GM13977 (cell line): ENCODE data around the gene CRAMP1.

ENCODE experiments used
- DNase-seq: peaks from one replicate; pipeline ENCODE4 v3.0.0; 2012; ENCODE audit warnings: low spot score
- in situ Hi-C: fragments of 300-500 bp; cut with MboI; formaldehyde crosslinking; loops from one replicate; pipeline ENCODE4 v1.12.0; 2022; ENCODE audit warnings: low sequenced_read_pairs, low pct_unique_long_range_greater_than_20kb, mixed read lengths, inconsistent platforms; ENCODE audit not compliant: unreplicated experiment
- TF ChIP-seq, protein P1 (sequence below): IDR thresholded peaks from 2 replicates; pipeline ENCODE4 v1.5.1; 2012; ENCODE audit warnings: mild to moderate bottlenecking, control low read depth; ENCODE audit not compliant: insufficient read depth; ENCODE audit errors: extremely low read depth, missing control alignments

Gene CRAMP1

DNA sequence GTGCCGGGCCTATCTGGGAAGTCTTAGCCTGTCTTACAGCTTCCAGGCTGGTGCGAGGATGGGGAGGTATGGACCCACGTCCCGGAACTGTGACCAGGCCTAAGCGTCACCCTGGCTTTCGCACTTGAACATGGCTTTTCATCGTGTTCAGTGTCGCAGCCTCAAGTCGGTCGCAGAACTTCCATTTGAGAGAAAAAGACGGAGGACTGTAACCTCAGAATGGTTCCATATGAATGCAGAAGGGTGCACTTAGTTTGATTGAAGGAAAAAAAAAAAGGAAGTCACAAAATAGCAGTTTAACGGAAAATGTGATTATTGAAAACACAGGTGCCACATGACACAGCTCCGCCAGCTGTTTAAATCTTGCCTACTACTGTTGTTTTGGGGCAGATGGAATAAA lies 35.7 kb downstream of the CRAMP1 start:
- in situ Hi-C loops = no loop called here
- DNase-seq = no peak
- TF ChIP-seq, protein P1, sequence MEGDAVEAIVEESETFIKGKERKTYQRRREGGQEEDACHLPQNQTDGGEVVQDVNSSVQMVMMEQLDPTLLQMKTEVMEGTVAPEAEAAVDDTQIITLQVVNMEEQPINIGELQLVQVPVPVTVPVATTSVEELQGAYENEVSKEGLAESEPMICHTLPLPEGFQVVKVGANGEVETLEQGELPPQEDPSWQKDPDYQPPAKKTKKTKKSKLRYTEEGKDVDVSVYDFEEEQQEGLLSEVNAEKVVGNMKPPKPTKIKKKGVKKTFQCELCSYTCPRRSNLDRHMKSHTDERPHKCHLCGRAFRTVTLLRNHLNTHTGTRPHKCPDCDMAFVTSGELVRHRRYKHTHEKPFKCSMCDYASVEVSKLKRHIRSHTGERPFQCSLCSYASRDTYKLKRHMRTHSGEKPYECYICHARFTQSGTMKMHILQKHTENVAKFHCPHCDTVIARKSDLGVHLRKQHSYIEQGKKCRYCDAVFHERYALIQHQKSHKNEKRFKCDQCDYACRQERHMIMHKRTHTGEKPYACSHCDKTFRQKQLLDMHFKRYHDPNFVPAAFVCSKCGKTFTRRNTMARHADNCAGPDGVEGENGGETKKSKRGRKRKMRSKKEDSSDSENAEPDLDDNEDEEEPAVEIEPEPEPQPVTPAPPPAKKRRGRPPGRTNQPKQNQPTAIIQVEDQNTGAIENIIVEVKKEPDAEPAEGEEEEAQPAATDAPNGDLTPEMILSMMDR = no peak

DNA sequence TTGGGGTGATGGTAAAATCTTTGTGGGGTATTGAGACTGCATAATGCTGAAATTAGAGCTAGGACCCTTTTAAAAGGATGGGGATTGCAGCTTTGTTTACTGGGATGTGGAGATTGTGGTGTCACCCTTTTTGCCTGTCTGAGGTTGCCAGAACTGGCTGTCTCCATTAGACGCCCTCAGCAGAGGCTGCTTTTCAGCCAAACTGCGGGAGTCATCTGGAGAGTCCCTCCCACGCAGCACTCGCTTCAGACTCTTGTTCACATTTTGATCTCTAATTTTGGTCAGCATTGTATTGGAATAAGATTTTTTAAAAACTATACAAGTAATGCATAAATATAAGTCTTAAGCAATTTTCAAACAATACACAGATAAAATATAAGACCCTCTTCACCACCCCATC lies 38.0 kb downstream of the CRAMP1 start:
- TF ChIP-seq, protein P1 = no peak
- in situ Hi-C loops = no loop called here

DNA sequence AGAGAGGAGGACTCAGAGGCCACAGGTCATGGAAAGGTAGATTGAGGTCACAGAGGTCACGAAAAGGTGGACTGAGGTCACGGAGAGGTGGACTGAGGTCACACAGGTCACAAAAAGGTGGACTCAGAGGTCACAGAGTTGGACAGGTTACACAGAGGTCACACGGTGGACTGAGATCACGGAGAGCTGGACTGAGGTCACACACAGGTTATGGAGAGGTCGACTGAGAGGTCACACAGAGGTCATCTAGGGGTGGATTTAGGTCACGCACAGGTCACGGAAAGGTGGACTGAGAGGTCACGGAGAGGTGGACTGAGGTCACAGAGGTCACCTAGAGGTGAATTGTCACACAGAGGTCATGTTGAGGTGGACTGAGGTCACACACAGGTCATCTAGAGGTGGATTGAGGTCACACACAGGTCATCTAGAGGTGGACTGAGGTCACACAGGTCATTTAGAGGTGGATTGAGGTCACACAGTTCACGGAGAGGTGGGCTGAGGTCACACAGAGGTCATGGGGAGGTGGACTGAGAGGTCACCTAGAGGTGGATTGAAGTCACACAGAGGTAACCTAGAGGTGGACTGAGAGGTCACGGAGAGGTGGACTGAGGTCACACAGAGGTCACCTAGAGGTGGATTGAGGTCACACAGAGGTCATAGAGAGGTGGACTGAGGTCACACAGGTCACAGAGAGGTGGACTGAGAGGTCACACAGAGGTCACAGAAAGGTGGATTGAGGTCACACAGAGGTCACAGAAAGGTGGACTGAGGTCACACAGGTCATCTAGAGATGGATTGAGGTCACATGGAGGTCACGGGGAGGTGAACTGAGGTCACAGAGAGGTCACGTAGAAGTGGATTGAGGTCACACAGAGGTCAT lies 39.2 kb downstream of the CRAMP1 start:
- in situ Hi-C loops = no loop called here
- TF ChIP-seq, protein P1 = no peak

More for the DNA sequence above, 38.0 kb downstream of the CRAMP1 start:
- no peak for DNase-seq

DNA sequence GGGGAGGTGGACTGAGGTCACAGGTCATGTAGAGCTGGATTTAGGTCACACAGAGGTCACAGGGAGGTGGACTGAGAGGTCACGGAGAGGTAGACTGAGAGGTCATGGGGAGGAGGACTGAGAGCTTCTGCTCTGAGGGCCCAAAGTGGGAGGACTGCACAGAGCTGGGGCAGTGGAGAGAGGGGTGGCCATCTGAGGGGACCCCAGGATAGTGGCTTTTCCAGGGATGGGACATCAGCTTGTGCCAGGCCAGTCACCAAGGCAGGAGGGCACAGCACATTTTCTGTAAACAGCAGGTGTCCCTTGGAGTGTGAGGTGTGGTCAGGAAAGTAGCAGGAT lies 39.8 kb downstream of the CRAMP1 start:
- TF ChIP-seq, protein P1 = no peak
- in situ Hi-C loops = no loop called here
- no peak for DNase-seq

More for the DNA sequence above, 39.2 kb downstream of the CRAMP1 start:
- DNase-seq = no peak

DNA sequence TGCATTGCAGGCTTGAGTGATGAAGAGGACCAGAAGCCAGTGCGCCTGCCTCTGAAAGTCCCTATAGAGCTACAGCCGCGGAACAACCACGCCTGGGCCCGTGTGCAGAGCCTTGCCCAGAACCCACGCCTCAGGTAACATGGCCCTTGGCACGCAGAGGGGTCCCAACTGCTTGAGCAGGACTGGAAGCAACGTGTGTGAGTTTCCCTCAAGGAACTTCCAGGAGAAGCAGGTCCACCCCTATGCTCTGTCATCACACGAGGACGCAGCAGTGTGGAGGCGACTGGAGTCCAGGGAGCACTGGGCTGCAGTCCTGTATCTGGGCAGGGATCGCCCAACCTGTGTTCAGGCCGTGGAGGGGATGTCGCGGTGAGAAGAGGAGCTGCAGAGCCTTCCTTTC lies 40.9 kb downstream of the CRAMP1 start:
- no peak for DNase-seq
- in situ Hi-C loops = no loop called here
- TF ChIP-seq, protein P1 = no peak

DNA sequence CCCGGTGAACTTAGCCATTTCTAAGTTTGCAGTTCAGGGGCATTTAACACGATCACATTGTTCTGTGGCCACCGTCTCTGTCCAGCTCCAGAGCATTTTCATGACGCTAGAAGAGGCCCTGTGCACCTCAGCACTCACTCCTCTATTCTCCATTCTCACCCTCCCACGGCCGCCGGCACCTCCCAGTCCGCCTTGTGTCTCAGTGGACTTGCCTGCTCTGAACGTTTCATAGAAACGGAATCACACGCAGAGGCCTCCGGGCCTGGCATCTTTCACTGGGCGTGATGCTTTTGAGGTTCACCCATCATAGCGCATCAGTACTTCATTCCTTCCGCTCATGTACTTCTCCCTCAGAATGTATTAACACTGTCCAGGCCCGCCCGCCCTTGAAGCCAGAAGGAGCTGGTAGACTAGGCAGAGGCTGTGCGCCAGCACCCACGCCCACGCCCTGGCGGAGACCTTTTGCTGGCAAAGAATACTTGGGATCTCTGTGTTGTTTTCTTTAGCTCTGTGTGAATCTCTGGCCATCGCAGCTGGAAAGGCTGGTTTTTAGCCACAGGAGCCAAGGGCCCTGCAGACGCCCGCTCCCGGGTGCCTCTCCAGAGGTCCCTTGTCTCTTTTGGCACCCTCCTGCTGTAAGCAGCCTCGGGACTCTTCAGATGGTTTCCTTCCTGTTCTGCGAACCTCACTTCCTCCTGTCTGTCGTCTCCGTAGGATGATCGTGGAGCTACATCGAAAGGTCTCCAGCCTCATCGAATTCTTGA lies 42.5 kb downstream of the CRAMP1 start:
- no peak for DNase-seq
- in situ Hi-C loops = no loop called here
- TF ChIP-seq, protein P1 = no peak
